ENCODE data around the gene PPP3R1. TPM values are rescaled to one million over a fixed set of nuclear protein-coding genes. Genes with fewer than 3 reads are reported as not detected.

The PPP3R1 gene
- total RNA-seq, 4 donors from 2014 or later = 19.3 to 28.0 (median 25.7) TPM

DNA sequence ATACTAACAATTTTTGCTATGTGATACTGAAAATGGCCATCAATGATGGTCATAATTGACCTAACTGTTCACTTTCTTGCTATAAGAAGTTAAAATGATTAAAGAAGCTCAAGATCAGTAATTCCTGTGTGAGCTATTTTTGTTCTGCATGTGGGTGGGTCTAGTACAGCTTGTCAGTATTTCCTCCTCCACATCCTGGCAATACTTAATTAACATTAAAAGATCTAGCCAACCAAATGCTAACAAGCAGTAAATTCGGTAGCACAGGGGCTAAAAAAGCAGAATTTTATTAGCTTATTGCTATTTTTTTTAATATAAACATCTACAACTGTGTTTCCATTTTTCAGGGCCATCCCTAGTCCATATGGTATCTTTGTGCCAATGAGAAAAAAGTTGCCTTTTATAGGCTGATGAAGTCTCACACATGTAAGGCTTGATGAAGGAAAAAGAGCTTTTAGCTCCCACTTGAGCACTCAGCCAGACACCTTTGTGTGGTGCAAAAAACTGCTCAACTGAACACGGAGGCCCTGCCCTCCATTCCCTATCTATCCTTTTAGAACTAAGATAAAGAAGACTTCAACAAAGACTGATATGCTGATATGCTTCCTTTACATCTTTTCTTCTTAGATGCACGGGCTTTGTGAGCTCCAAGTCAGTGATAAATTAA, 99.5 kb downstream of the PPP3R1 start:
- no peak overlapping the region for H3K27ac ChIP-seq (replicated peaks in 1 of 4)
- H3K36me3 ChIP-seq = peaks cover 0 to 3% (median 0%) of the 10 kb centered on the region in 4 donors
- TF ChIP-seq CTCF (IDR thresholded peaks at IDR 0.05) (no peak), POLR2A (IDR thresholded peaks at IDR 0.05; ENCODE audit: low read depth) (no peak), POLR2AphosphoS5 (IDR thresholded peaks at IDR 0.05) (no peak), EP300 (IDR thresholded peaks at IDR 0.05) (no peak)
- no peak overlapping the region for H3K4me3 ChIP-seq
- H3K9me3 ChIP-seq = no peaks in the 10 kb centered on the region
- intact Hi-C loops (cut with DNase I) = no loop called here
- DNase-seq (ENCODE audit: extremely low spot score) = no peak
- peaks cover 13 to 36% (median 29%) of the 10 kb centered on the region in 4 donors for H3K4me1 ChIP-seq
- H3K27me3 ChIP-seq = no peaks in the 10 kb centered on the region
- whole genome bisulfite sequencing = 67% methylated on average over 3 of the region's 3 CpGs

DNA sequence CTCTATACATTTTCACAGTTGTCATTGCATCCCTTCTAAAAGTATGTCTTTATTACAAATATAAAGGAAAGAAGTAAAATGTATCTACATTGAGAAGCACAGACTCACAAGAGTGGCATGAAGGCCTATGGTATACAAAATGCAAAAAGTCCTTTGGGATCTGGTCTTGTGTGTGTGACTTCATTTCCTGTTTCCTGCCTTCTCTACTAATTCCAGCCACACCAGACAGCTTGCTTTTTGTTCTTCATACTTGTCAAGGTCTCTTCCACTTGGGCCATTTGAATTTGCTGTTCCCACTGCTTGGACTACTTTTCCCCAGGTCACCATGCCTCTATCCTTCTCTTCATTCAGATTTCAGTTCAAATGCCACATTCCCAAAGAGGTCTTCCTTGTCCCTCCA, 101.3 kb downstream of the PPP3R1 start:
- H3K27me3 ChIP-seq = no peaks in the 10 kb centered on the region
- H3K36me3 ChIP-seq = peaks cover 0 to 3% (median 0%) of the 10 kb centered on the region in 4 donors
- no peak overlapping the region for H3K4me3 ChIP-seq
- DNase-seq (ENCODE audit: extremely low spot score) = no peak
- TF ChIP-seq CTCF (IDR thresholded peaks at IDR 0.05) (no peak), EP300 (IDR thresholded peaks at IDR 0.05) (no peak)
- H3K27ac ChIP-seq (replicated peaks in 1 of 4) = no peak overlapping the region
- H3K9me3 ChIP-seq = no peaks in the 10 kb centered on the region
- intact Hi-C loops (cut with DNase I) = no loop called here
- H3K4me1 ChIP-seq = peaks cover 7 to 28% (median 21%) of the 10 kb centered on the region in 4 donors

DNA sequence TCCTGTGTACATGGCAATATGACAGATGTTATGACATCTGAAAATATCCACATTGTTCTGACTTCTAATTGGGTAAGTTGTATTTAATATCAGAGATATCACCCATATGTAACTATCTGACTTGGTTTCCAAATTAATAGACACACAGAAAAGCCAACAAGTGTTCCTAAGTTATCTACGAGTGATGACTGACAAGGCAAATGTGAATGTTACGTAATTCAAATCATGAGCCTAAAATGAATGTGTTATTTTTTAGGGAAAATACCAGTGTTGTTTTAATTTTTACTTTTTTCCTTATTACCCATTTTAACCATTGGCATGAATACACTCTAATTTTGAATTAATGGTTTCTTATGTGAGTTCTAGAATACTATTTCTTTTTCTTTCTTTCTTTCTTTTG, 110.5 kb downstream of the PPP3R1 start:
- intact Hi-C loops (cut with DNase I) = no loop called here
- H3K27ac ChIP-seq (replicated peaks in 1 of 4) = no peak overlapping the region
- no peaks in the 10 kb centered on the region for H3K9me3 ChIP-seq
- 94% methylated on average over 2 of the region's 2 CpGs for WGBS
- no peaks in the 10 kb centered on the region for H3K27me3 ChIP-seq
- no peaks in the 10 kb centered on the region for H3K4me1 ChIP-seq
- H3K4me3 ChIP-seq = no peak overlapping the region
- H3K36me3 ChIP-seq = peaks cover 8 to 44% (median 14%) of the 10 kb centered on the region in 4 donors
- no peak for TF ChIP-seq EP300 (IDR thresholded peaks at IDR 0.05)
- TF ChIP-seq POLR2AphosphoS5 (IDR thresholded peaks at IDR 0.05) = no peak
- TF ChIP-seq CTCF (IDR thresholded peaks at IDR 0.05) = no peak
- TF ChIP-seq POLR2A (IDR thresholded peaks at IDR 0.05; ENCODE audit: low read depth) = no peak
- DNase-seq (ENCODE audit: extremely low spot score) = no peak

DNA sequence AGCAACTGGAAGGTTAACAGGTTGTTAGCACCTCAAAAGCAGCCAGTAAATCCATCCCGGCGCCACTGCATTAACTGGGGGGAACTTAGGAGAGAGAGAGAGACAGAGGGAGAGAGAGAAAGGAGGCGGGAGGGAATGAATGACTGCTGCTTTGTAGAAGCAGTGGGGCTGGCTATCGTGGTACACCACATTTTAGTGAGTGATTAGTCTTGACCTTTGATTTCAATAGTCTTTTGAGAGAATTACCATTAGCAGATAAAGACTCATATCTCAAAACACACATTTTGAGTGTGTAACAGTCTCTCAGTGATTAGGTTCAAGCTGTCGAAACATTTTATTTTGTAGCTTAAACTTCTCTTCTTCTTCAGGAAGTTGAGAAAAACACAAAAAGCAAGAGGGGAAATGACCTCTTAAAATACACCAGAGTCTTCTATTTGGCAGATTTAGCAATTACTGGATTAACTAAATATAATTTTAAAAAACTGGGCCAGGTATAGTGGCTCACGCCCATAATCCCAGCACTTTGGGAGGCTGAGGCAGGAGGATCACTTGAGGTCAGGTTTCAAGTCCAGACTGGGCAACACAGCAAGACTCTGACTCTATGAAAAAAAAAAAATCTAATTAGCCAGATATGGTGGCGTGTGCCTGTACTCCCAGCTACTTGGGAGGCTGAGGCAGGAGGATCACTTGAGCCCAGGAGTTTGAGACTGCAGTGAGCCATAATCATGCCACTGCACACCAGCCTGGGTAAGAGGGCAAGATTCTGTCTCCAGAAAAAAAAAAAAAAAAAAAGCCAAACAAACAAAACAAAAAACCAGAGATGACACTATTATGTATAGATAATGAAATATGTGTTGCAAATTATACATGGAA, 116.6 kb downstream of the PPP3R1 start:
- H3K4me1 ChIP-seq = no peaks in the 10 kb centered on the region
- DNase-seq (ENCODE audit: extremely low spot score) = no peak
- intact Hi-C loops (cut with DNase I) = no loop called here
- TF ChIP-seq CTCF (IDR thresholded peaks at IDR 0.05) (no peak), POLR2A (IDR thresholded peaks at IDR 0.05; ENCODE audit: low read depth) (no peak), EP300 (IDR thresholded peaks at IDR 0.05) (no peak)
- no peaks in the 10 kb centered on the region for H3K27me3 ChIP-seq
- H3K9me3 ChIP-seq = no peaks in the 10 kb centered on the region
- H3K4me3 ChIP-seq = no peak overlapping the region
- H3K27ac ChIP-seq (replicated peaks in 1 of 4) = no peak overlapping the region
- H3K36me3 ChIP-seq = peaks cover 14 to 79% (median 42%) of the 10 kb centered on the region in 4 donors
- 76% methylated on average over 7 of the region's 7 CpGs for WGBS

All from esophagus muscularis mucosa (tissue), 4 donors.